OCI-LY3 (cell line): ENCODE results near the gene VWA3B.

Experiments
- EZH2phosphoT487 ChIP-seq: fragments of 200-600 bp; shearing (Covaris generic); IDR thresholded peaks from 2 replicates; pipeline ENCODE4 v1.6.1; 2018; ENCODE audit warnings: antibody characterized with exemption, mixed run types, low read depth
- TF ChIP-seq, protein P1 (sequence below): fragments of 200-600, 300-600 bp; sonication (generic); IDR thresholded peaks from 2 replicates; pipeline ENCODE4 v1.5.1; 2014; ENCODE audit warnings: antibody characterized with exemption, low read length, low read depth

DNA sequence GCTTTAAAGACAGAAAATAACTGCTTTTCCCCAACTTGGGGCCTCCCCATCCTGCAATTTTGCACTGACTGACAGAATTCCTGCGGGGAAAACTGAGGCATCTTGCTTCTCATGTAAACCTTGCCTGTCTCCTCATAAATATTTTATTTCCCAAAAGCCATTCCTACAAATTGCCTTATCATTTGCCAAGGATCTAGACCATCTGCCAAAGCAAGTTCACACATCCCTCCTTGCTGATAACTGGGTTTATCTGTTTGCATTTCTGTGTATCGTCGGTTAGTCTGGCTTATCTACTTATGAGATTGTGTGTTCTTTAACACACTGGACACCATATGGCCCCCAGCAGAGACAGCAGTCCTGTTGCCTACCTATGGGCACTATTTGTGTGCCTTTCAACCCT lies 256.3 kb downstream of the VWA3B start:
- TF ChIP-seq, protein P1, sequence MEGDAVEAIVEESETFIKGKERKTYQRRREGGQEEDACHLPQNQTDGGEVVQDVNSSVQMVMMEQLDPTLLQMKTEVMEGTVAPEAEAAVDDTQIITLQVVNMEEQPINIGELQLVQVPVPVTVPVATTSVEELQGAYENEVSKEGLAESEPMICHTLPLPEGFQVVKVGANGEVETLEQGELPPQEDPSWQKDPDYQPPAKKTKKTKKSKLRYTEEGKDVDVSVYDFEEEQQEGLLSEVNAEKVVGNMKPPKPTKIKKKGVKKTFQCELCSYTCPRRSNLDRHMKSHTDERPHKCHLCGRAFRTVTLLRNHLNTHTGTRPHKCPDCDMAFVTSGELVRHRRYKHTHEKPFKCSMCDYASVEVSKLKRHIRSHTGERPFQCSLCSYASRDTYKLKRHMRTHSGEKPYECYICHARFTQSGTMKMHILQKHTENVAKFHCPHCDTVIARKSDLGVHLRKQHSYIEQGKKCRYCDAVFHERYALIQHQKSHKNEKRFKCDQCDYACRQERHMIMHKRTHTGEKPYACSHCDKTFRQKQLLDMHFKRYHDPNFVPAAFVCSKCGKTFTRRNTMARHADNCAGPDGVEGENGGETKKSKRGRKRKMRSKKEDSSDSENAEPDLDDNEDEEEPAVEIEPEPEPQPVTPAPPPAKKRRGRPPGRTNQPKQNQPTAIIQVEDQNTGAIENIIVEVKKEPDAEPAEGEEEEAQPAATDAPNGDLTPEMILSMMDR: no peak
- no peak for TF ChIP-seq EZH2phosphoT487
